Measurements from ENCODE around the gene CAMTA1. TPM values are rescaled to one million over a fixed set of nuclear protein-coding genes. Genes with fewer than 3 reads are reported as not detected.

The CAMTA1 gene
- total RNA-seq, 4 donors from 2014 or later: 86.3 to 170 (median 132) TPM

- WGBS, 2 donors (ENCODE audit: low coverage in 1 of 2): 84 to 88% methylated on average over 7 to 24 of the region's 28 CpGs
- TF ChIP-seq POLR2A (IDR thresholded peaks at IDR 0.05): no peak
- TF ChIP-seq POLR2AphosphoS5 (IDR thresholded peaks at IDR 0.05): no peak
- TF ChIP-seq EP300 (IDR thresholded peaks at IDR 0.05): no peak
- TF ChIP-seq CTCF (IDR thresholded peaks at IDR 0.05): no peak
- no peak for ATAC-seq
Measured at GRCh38 chr1:7233646-7234470, 448.6 kb downstream of the CAMTA1 start.

GRCh38 chr1:7234471-7234755, 449.2 kb downstream of the CAMTA1 start:
- H3K27ac ChIP-seq: no peak overlapping the region
- TF ChIP-seq POLR2AphosphoS5 (IDR thresholded peaks at IDR 0.05): no peak
- WGBS, 2 donors (ENCODE audit: low coverage in 1 of 2): 73 to 86% methylated on average over 3 to 5 of the region's 9 CpGs

More at GRCh38 chr1:7233646-7234470, 448.6 kb downstream of the CAMTA1 start:
- H3K27me3 ChIP-seq: peaks cover 2% of the 10 kb centered on the region
- no peaks in the 10 kb centered on the region for H3K9me3 ChIP-seq
- no peaks in the 10 kb centered on the region for H3K4me1 ChIP-seq
- no peak overlapping the region for H3K27ac ChIP-seq
- H3K4me3 ChIP-seq: no peak overlapping the region
- H3K36me3 ChIP-seq: no peaks in the 10 kb centered on the region

GRCh38 chr1:7235871-7236517, 450.7 kb downstream of the CAMTA1 start:
- ATAC-seq: no peak
- H3K4me1 ChIP-seq: no peaks in the 10 kb centered on the region
- H3K9me3 ChIP-seq: no peaks in the 10 kb centered on the region
- TF ChIP-seq POLR2AphosphoS5 (IDR thresholded peaks at IDR 0.05): no peak
- no peak for TF ChIP-seq POLR2A (IDR thresholded peaks at IDR 0.05)
- no peak for TF ChIP-seq EP300 (IDR thresholded peaks at IDR 0.05)
- TF ChIP-seq CTCF (IDR thresholded peaks at IDR 0.05): no peak
- no peak overlapping the region for H3K4me3 ChIP-seq
- H3K36me3 ChIP-seq: no peaks in the 10 kb centered on the region
- H3K27ac ChIP-seq: no peak overlapping the region
- WGBS, 2 donors (ENCODE audit: low coverage in 1 of 2): 32 to 90% methylated on average over 3 to 4 of the region's 17 CpGs
- H3K27me3 ChIP-seq: no peaks in the 10 kb centered on the region

More at GRCh38 chr1:7234471-7234755, 449.2 kb downstream of the CAMTA1 start:
- ATAC-seq: no peak
- Histone ChIP-seq H3K9me3 (no peaks in the 10 kb centered on the region), H3K4me3 (no peak overlapping the region), H3K36me3 (no peaks in the 10 kb centered on the region), H3K4me1 (no peaks in the 10 kb centered on the region), H3K27me3 (no peaks in the 10 kb centered on the region)

GRCh38 chr1:7236844-7237515, 451.7 kb downstream of the CAMTA1 start:
- ATAC-seq: no peak
- no peak overlapping the region for H3K4me3 ChIP-seq
- H3K27me3 ChIP-seq: no peaks in the 10 kb centered on the region
- H3K36me3 ChIP-seq: no peaks in the 10 kb centered on the region
- H3K4me1 ChIP-seq: no peaks in the 10 kb centered on the region
- 67 to 100% methylated on average over 4 of the region's 6 CpGs for WGBS, 2 donors (ENCODE audit: low coverage in 1 of 2)
- no peak for TF ChIP-seq POLR2AphosphoS5 (IDR thresholded peaks at IDR 0.05)
- no peak for TF ChIP-seq EP300 (IDR thresholded peaks at IDR 0.05)
- no peak for TF ChIP-seq CTCF (IDR thresholded peaks at IDR 0.05)
- TF ChIP-seq POLR2A (IDR thresholded peaks at IDR 0.05): no peak
- no peaks in the 10 kb centered on the region for H3K9me3 ChIP-seq
- H3K27ac ChIP-seq: no peak overlapping the region

- no peak for ATAC-seq
- Histone ChIP-seq H3K4me3 (no peak overlapping the region), H3K27me3 (peaks cover 9% of the 10 kb centered on the region), H3K36me3 (no peaks in the 10 kb centered on the region), H3K27ac (no peak overlapping the region), H3K9me3 (no peaks in the 10 kb centered on the region), H3K4me1 (no peaks in the 10 kb centered on the region)
- TF ChIP-seq CTCF (IDR thresholded peaks at IDR 0.05) (no peak), POLR2AphosphoS5 (IDR thresholded peaks at IDR 0.05) (no peak), EP300 (IDR thresholded peaks at IDR 0.05) (no peak)
- 78 to 98% methylated on average over 3 to 4 of the region's 6 CpGs for WGBS, 2 donors (ENCODE audit: low coverage in 1 of 2)
Measured at GRCh38 chr1:7247158-7247557, 461.9 kb downstream of the CAMTA1 start.
